AG08396 (cell line): Measurements from ENCODE around the gene PPP1R14C.
"Not testable (repeated sequence)": the region's sequence is repeated elsewhere in the genome, so short reads cannot be mapped to it uniquely, and the experiment has no call there.

Experiments used
- DNase-seq: peaks from one replicate; pipeline ENCODE4 v3.0.0; 2012; ENCODE audit warnings: low spot score, mixed read lengths

Gene PPP1R14C

DNA sequence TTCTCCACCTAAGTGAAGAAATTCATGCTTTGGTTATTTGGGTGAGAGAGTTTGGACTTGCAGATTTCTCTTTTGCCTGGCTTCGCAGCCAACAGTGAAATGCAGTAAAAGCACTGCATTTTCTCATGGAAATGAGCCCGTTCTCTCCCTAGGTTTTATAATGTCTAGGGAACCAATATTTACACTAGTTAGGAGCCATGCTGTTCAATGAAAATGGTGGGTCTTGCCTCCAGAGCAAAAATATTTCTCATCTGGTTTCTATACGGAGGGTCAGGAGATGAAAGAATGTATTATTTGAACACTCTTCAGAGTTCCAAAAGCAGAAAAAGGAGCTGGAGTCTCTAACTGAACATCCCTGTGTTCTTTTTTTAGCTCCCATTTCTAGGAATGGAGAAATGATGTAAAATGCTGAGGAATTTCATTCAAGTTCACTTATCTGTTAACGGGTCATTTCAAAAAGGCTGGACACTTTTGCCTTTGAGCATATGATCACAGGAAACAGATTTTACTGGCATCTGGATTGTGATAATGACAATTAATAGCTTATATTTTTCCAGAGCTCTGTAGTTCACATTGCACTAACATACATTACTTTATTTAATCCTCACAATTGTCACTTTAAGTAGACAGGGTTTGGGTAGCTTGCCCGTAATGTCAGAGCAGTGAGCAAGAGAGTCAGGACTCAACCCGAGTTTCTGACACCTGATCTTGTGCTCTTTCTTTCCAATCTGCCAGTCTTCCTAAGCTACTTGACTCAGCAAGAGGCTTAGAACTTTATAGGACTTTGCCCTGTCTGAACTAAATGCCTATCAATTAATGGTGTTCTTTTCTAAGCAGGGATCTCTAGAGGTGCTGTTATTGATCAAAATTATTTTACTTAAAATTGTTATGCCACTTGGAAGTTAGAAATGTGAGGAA is 78.0 kb downstream of the PPP1R14C start:
- DNase-seq = no peak

- no peak for DNase-seq
Measured at GRCh38 chr6:150224820-150225219, 82.0 kb downstream of the PPP1R14C start.

DNA sequence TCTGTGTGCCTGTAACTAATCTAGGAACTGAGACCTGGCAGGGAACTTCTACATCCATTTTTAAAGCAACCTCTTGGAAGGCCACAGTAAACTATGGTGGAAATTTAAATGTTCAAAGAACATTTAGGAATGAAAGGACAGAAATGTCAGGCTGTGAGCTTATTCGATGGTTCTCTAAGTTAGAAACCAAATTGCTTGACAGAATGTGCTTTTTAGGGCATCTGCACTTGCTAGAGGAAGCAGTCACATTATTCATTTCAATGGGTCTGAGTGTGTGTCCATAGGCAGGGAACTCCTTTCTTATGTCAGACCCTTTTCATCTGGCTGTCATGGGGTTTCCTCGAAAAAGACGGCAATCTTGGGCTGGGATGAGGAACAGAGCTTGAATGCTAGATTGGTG is 84.4 kb downstream of the PPP1R14C start:
- no peak for DNase-seq

DNA sequence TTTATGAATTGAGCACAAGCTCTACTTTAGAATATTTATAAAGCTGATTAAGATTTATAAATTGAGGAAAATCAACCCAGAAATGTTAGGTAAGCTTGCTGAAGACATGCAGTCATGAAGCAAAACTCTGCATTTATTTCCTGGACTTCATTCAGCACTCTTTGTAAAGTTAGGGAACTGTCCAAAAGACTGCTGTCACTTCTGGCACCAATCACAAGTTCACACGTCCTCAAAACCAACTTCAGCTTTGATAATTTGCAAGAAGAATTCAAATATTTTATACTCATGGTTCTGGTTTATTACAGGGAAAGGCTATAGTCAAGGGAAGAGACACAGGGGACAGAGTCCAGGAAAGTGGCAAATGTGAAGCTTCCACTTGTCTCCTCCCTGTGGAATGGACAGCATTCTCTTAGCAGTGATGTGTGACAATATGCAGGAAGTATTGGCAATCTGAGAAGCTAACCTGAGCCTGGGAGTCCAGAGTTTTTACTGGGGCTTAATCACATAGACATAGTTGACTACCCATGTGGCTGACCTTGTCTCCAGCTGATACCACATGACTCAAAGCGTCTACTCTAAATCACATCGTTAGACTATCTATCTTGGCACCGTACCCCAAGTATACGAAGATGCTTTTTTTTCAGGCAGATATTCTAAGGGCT is 85.4 kb downstream of the PPP1R14C start:
- DNase-seq = no peak

DNA sequence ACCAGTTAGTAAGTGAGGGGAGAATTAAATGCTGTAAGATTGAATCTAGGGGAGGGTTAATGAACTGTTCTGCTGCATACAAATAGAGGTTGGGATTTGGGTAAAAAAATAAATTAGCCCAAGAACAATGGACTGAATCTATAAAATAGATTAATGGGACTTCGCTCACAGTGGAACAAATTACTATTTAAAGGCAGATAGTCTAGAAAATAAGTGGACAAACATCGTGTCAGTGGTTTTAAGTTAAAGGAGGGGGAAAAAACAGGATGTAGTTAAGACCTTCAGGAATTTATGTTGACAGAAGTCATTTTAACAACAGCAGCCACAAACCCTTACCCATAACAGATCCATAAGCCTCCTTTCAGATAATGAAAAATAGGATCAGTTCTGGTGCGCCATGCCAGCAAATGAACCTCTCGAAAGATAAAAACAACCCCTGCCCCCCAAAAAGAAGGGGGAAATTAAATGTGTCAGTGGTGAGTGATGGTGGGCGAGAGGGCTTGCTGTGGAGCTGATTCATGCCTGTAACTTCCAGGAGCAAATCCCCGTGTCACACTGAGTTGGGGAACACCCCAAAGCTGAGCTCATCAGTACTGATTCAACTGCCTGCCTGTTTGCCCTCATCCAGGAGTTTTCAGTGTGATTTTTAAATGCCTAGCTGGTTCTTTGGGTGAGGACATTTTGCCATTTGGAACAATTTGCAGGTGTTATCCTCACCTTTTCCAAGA is 86.8 kb downstream of the PPP1R14C start:
- no peak for DNase-seq

GRCh38 chr6:150230164-150230561 is 87.3 kb downstream of the PPP1R14C start:
- no peak for DNase-seq

- no peak for DNase-seq
Measured at GRCh38 chr6:150230832-150231524, 88.1 kb downstream of the PPP1R14C start.

DNA sequence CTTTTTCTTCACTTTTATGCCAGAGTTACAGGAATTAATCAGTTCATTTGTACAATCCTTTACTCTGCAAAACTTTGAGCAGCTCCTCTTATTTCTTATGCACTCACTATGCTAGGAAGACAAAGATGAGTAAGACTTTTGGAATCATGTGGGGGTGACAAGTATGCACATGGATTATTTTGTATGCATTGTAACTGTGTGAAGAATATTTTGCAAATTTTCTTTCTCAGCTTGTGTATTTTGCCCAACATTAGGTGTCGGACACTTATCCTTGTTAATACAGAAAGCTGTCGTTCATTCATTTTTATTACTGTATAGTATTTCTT is 88.6 kb downstream of the PPP1R14C start:
- DNase-seq = no peak

DNA sequence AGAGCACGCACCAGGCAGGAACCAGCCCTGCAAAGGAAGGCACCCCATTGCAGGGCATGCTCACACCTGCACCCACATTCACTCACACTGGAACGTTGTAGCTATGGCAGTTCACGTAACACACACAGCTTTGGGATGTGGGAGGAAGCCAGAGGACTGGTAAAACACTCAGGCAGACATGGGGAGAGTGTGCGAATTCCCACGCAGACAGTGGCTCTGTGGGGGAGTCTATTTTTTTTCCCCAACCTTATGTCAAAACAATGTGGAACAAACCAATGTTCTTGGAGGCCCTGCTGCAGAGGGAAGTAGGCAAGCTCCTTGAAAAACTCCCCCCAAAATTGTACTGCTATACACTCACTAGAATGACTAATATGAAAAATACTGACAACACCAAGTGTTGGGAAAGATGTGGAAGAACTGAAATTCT is 91.0 kb downstream of the PPP1R14C start:
- no peak for DNase-seq

- no peak for DNase-seq
Measured at GRCh38 chr6:150235218-150235617, 92.4 kb downstream of the PPP1R14C start.

DNA sequence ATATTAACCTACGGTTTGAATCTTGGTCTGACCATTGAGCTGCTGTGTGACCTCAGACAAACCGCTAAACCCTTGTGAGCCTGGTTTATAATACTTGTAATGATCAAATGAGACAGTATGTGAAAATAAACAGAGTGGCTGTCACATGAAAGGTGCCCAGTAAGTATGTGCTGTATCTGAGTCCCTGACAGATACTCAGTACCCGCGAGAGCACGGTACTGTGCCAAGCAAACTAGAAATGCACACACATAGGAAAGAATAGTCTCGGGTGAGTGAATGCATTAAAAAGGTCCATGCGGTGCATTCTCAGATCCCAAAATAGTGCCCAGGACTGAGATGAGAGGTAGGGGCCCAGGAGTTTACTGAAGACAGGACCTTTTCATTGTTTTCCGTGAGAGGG is 93.3 kb downstream of the PPP1R14C start:
- no peak for DNase-seq

DNA sequence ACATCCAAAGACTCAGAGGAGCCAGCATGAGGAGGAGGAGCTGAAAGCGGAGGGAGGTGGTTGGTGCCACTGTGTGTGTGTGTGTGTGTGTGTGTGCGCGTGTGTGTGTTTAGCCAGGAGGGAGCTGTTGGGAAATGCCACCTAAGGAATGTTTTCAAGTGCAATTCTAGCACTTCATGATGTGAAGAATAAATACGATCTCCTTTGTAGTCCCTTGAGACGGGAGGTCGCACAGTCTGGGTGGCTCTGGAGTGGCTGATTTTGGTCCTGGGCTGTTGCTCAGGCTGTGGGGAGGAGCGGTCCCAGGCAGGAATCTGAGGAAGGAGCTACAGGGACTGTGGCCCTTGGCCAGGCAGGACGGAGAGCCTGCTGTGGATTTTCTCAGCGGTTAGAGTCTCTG is 93.7 kb downstream of the PPP1R14C start:
- no peak for DNase-seq

GRCh38 chr6:150237626-150238025 is 94.8 kb downstream of the PPP1R14C start:
- no peak for DNase-seq

DNA sequence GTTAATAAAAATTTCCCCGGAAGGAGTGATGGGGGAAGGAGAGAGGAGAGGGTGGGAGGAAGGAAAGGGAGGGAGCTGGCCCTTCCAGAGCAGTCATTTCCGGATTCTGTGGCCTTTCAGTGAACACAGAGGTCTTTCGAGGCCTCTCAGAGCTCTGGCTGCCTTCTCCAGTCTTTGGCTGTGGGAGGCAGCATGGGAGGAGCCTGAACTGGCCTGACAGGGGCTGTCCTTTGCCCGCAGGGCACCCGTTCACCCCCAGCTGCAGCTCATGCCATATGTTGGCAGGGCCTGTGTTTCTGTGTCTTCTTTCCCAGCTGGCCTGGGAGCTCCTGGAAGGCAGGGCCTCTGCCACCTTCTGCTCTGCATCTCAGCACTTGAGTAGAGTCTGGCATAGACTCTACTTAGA is 95.5 kb downstream of the PPP1R14C start:
- DNase-seq = no peak

- DNase-seq = no peak
Measured at GRCh38 chr6:150238846-150239407, 96.1 kb downstream of the PPP1R14C start.

DNA sequence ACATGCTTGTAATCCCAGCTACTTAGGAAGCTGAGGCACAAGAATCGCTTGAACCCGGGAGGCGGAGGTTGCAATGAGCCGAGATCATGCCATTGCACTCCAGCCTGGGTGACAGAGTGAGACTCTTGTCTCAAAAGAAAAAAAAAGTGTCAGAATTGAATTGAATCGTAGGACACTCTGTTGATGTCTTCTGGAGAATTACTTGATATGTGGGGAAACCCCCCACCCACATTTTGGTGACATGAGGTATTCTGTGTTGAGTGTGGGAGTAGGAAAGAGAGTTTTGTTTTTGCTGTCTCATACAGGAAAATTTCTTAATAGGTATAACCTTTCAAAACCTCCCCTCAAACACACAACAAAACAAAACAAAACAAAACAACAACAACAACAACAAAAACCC is 98.9 kb downstream of the PPP1R14C start:
- not testable (repeated sequence) for DNase-seq

- no peak for DNase-seq
Measured at GRCh38 chr6:150243620-150244314, 100.9 kb downstream of the PPP1R14C start.

DNA sequence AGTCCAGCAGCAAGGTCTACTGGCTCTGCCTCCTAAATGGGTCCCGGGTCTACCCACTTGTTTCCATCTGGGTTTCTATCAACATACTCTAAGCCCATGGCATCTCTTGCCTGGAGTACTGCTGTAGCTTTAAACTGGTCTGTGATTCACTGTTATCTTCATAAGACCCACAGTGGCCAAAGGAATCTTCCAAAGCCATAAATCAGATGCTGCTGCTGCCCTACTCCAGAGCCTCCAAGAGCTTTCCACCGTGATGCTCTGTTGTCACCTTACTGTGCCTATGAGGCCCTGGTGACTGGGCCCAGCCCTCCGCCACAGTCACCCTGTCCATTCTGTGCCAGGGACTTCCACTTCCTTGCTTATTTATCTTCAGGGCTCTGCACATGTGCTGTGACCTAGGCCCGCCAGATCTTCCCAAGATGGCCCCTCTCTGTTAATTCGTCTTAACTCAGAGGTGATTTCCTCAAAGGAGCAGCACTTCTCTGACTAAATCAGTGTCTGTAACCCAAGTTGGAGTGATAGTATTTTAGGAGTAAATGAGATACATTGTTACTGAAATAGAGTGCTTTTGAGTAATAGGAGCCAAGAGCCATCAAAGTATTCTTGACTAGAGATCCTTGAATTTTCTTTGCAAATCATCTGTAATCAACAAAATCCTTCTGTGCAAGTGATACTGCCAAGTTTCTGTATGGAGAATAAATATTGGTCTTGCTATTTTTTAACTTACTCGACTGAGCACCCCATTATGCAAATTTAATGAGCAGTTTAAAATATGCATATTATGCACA is 102.5 kb downstream of the PPP1R14C start:
- no peak for DNase-seq

- DNase-seq = no peak
Measured at GRCh38 chr6:150247803-150248202, 105.0 kb downstream of the PPP1R14C start.

GRCh38 chr6:150248300-150248699 is 105.5 kb downstream of the PPP1R14C start:
- DNase-seq = no peak
